Islet of Langerhans (tissue), 1 donor: ENCODE measurements around the gene RUNX1.
"Not testable (repeated sequence)": the region's sequence is repeated elsewhere in the genome, so short reads cannot be mapped to it uniquely, and the experiment has no call there.

Experiments used
- FAIRE-seq: peaks from one replicate; lab custom pipeline; 2011; peaks lifted over from hg19 to GRCh38; lab: Jason Lieb, UNC

The RUNX1 gene

GRCh38 chr21:34804584-34804983 is 244.5 kb downstream of the RUNX1 start:
- not testable (repeated sequence) for FAIRE-seq

- FAIRE-seq: no peak
Observed at GRCh38 chr21:34803782-34804370, 245.2 kb downstream of the RUNX1 start.

- no peak for FAIRE-seq
Observed at GRCh38 chr21:34802180-34802899, 246.8 kb downstream of the RUNX1 start.

GRCh38 chr21:34801519-34802132 is 247.5 kb downstream of the RUNX1 start:
- FAIRE-seq: no peak

GRCh38 chr21:34800797-34801518 is 248.1 kb downstream of the RUNX1 start:
- no peak for FAIRE-seq

- no peak for FAIRE-seq
Observed at GRCh38 chr21:34799092-34799491, 250.0 kb downstream of the RUNX1 start.

GRCh38 chr21:34797921-34798535 is 251.1 kb downstream of the RUNX1 start:
- FAIRE-seq: no peak

- no peak for FAIRE-seq
Observed at GRCh38 chr21:34797201-34797525, 251.9 kb downstream of the RUNX1 start.

GRCh38 chr21:34796518-34797200 is 252.4 kb downstream of the RUNX1 start:
- no peak for FAIRE-seq

- no peak for FAIRE-seq
Observed at GRCh38 chr21:34795548-34796180, 253.4 kb downstream of the RUNX1 start.

- FAIRE-seq: no peak
Observed at GRCh38 chr21:34795175-34795547, 253.9 kb downstream of the RUNX1 start.

GRCh38 chr21:34794686-34795085 is 254.4 kb downstream of the RUNX1 start:
- no peak for FAIRE-seq

- FAIRE-seq: no peak
Observed at GRCh38 chr21:34793471-34793870, 255.6 kb downstream of the RUNX1 start.

- no peak for FAIRE-seq
Observed at GRCh38 chr21:34792504-34793089, 256.5 kb downstream of the RUNX1 start.

- no peak for FAIRE-seq
Observed at GRCh38 chr21:34791776-34792503, 257.2 kb downstream of the RUNX1 start.

GRCh38 chr21:34790834-34791233 is 258.3 kb downstream of the RUNX1 start:
- no peak for FAIRE-seq

- no peak for FAIRE-seq
Observed at GRCh38 chr21:34790341-34790740, 258.8 kb downstream of the RUNX1 start.

- no peak for FAIRE-seq
Observed at GRCh38 chr21:34788879-34789278, 260.2 kb downstream of the RUNX1 start.

- no peak for FAIRE-seq
Observed at GRCh38 chr21:34783815-34784214, 265.3 kb downstream of the RUNX1 start.

GRCh38 chr21:34782506-34783360 is 266.4 kb downstream of the RUNX1 start:
- FAIRE-seq: no peak
